Heart right ventricle (tissue), 16 donors: ENCODE results near the gene CACNA1G. TPM values are rescaled to one million over a fixed set of nuclear protein-coding genes. Genes with fewer than 3 reads are reported as not detected.
A peak's percentile ranks its signal among the peaks of the same experiment; 100 is the strongest.

Experiments
- ATAC-seq, 8 donors: fragments of 200-7000 bp; cut with Tn5 transposase; one replicate each; pipeline ENCODE4 v1.9.1; 2020; ENCODE audit warnings: mild to moderate bottlenecking in 8 of 8, moderate library complexity in 8 of 8, moderate number of reproducible peaks in 1 of 8
- DNase-seq, 2 donors: peaks; one replicate each; pipeline ENCODE4 v3.0.0-alpha.2; 2020
- H3K27ac ChIP-seq, 10 donors: fragments of 200-600 bp; sonication (generic) in 2 of 10; one replicate each; pipeline versions ENCODE4 v1.5.0 to v1.8.0; 2020 to 2022; ENCODE audit warnings: mild to moderate bottlenecking in 3 of 10
- H3K27me3 ChIP-seq, 7 donors: fragments of 200-600 bp; one replicate each; pipeline ENCODE4 v1.8.0; 2021 to 2022; ENCODE audit warnings: mild to moderate bottlenecking in 2 of 7
- H3K36me3 ChIP-seq, 9 donors: fragments of 200-600 bp; sonication (generic) in 1 of 9; one replicate each; pipeline versions ENCODE4 v1.5.0 to v1.8.0; 2020 to 2022; ENCODE audit warnings: mild to moderate bottlenecking in 2 of 9
- H3K4me1 ChIP-seq, 9 donors: fragments of 200-600 bp; sonication (generic) in 1 of 9; one replicate each; pipeline versions ENCODE4 v1.5.0 to v1.8.0; 2020 to 2022; ENCODE audit warnings: mild to moderate bottlenecking in 4 of 9
- H3K4me3 ChIP-seq, 10 donors: fragments of 200-600 bp; sonication (generic) in 2 of 10; one replicate each; pipeline versions ENCODE4 v1.5.0 to v1.8.0; 2020 to 2022; ENCODE audit warnings: mild to moderate bottlenecking in 7 of 10, moderate library complexity in 2 of 10
- H3K9me3 ChIP-seq, 11 donors: fragments of 200-600 bp in 10 of 11; sonication (generic) in 2 of 11; one replicate each; pipeline versions ENCODE4 v1.5.0 to v1.8.0; 2013 to 2022; ENCODE audit warnings: mild to moderate bottlenecking in 2 of 11, control low read depth in 1 of 11, moderate library complexity in 1 of 11
- WGBS, 2 donors: extraction: QIAGEN DNeasy Blood & Tissue Kit; methylation state at CpG; one replicate each; pipeline ENCODE4 v1.1.7; 2013; ENCODE audit warnings: inconsistent platforms in 1 of 2; 5-methylcytosine and 5-hydroxymethylcytosine counted together
- intact Hi-C, 10 donors: fragments of 100-400 bp; cut with DNase I; formaldehyde crosslinking; loops; one replicate each; pipeline versions ENCODE4 v1.11.1 to v1.14.2; 2022
- polyA plus RNA-seq, 2 donors: library from polyadenylated mRNA; stranded (reverse); fragments of 200-250 nt; gene quantifications; one replicate each; pipeline ENCODE4 v1.2.3, GENCODE V29; 2013
- total RNA-seq, 10 donors: library from RNA; stranded (reverse); fragmentation: NEBNext Ultra II Directional in 3 of 10; extraction: Animal tissue kit (Norgen Biotek cat#: 25700) in 3 of 10; gene quantifications; one replicate each; pipeline versions ENCODE4 v1.2.1 to v1.2.4, GENCODE V29; 2021 to 2023
- TF ChIP-seq, protein P1 (sequence below), 9 donors: fragments of 200-600 bp; sonication (generic) in 2 of 9; IDR thresholded peaks; one replicate each; pipeline versions ENCODE4 v1.5.0 to v1.8.0; 2021 to 2022; ENCODE audit warnings: antibody characterized with exemption in 9 of 9, mild to moderate bottlenecking in 5 of 9, moderate library complexity in 1 of 9
- donor health status: Arrhythmogenic right ventricular cardiomyopathy.
- donor health status: ischemic (EF 13 %, LVEDD 7.1; RV severe dilation, severe dysfunction).
- donor health status: healthy with polysubstance abuse.
- donor health status: DM: no; HTN: yes; CAD: no.
- donor health status: DM: no; HTN: no; CAD: no.
- donor health status: ischemic (EF 25% LVEDD 6.9; RV normal size, moderate dysfunction).
- donor health status: ischemic (EF 25% LVEDD 5.7; RV mildly dilated, moderate dysfunction).
- donor health status: healthy.
- donor health status: DM: yes; HTN: yes; CAD: no.
- donor health status: Ischemic cardiomyopathy.
- donor health status: ischemic (EF 35%, LVEDD 5.7; RV mildly dilated, moderate dysfunction).
- donor health status: nonischemic (EF 11% LVEDD 7.7; RV severe dilation, severe dysfunction).
- donor health status: DM: yes; HTN: yes; CAD: no.
- donor health status: PGD.
- donor health status: ischemic (EF 29% LVEDD 5.4; RV normal size, mild dysfunction).
- donor health status: nonischemic (EF 23%, LVEDD 6.1; RV moderate dilation, normal function).

CACNA1G gene
- total and polyA plus RNA-seq, 12 donors, result 0.04 to 0.46 (median 0.24) TPM

DNA sequence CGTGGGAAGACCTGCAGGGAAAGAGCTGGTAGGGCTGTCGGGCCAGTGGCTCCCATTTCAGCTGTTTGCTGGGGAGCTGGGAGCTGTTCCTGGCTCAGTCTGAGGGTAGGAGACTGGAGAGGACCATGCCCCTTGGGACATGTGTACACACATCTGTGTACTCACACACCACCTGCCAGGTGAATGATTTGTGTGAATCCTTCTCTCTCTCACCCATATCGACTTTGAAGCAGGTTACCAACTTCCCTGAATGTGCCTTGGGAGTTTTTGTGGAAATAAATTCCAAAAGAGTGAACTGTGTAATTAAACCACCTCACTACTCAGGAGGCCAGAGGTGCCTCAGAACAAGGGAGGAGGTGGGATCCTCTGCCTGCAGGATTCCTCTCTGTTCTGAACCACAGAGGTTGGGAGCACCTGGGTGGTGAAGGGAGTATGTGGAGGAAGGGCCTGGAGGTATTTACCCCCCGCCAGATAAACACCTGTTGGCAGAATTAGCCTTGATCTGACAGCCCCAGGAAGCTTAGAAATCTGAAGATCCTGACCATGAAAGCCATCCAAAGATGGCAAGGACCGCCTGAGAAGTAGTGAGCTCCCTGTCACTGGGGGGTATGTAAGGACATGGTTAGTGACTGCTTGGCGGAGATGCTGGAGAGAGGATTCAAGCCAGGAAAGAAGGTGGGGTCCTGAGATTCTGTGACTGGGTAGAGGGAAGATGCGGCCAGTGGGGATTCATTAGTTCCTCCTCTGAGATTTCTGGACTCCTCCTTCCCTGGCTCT, 77.5 kb downstream of the CACNA1G start:
- no peak for DNase-seq
- TF ChIP-seq, protein P1, sequence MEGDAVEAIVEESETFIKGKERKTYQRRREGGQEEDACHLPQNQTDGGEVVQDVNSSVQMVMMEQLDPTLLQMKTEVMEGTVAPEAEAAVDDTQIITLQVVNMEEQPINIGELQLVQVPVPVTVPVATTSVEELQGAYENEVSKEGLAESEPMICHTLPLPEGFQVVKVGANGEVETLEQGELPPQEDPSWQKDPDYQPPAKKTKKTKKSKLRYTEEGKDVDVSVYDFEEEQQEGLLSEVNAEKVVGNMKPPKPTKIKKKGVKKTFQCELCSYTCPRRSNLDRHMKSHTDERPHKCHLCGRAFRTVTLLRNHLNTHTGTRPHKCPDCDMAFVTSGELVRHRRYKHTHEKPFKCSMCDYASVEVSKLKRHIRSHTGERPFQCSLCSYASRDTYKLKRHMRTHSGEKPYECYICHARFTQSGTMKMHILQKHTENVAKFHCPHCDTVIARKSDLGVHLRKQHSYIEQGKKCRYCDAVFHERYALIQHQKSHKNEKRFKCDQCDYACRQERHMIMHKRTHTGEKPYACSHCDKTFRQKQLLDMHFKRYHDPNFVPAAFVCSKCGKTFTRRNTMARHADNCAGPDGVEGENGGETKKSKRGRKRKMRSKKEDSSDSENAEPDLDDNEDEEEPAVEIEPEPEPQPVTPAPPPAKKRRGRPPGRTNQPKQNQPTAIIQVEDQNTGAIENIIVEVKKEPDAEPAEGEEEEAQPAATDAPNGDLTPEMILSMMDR (IDR thresholded peaks at IDR 0.05), result no peak
- WGBS, 2 donors, result 91 to 92% methylated on average over 7 of the region's 7 CpGs
- Histone ChIP-seq H3K27me3 (peaks cover 12 to 42% (median 35%) of the 10 kb centered on the region in 7 donors), H3K4me1 (peaks cover 8 to 63% (median 28%) of the 10 kb centered on the region in 9 donors), H3K27ac (peak overlapping the region in 1 of 10 donors; percentile 75), H3K4me3 (no peak overlapping the region), H3K36me3 (no peaks in the 10 kb centered on the region), H3K9me3 (no peaks in the 10 kb centered on the region)
- intact Hi-C loops, result loop anchor here in 3 of 10 donors (2.0 to 5.0 kb wide), 5 partner anchors 34 to 156 kb away; no protein-coding TSS in a partner anchor
- no peak for ATAC-seq

DNA sequence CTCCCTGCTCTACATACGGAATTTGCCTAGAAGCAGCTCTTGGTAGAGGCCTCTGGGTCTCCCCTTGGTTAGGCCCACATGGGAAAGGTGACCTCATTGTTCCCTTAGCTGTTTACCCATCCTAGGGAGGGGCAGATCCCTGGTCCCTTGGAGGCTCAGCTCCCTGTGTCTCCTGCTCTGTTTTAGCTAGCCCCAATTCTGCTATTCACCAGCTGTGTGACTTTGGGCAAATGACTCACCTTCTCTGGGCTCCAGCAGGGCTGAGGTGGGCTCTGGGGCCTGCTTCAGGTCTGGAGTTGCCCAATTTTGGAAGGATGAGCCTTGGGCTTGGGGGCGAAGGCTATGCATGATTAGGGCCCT, 78.1 kb downstream of the CACNA1G start:
- Histone ChIP-seq H3K36me3 (no peaks in the 10 kb centered on the region), H3K9me3 (no peaks in the 10 kb centered on the region), H3K4me3 (no peak overlapping the region), H3K27me3 (peaks cover 12 to 38% (median 33%) of the 10 kb centered on the region in 7 donors), H3K4me1 (peaks cover 8 to 63% (median 28%) of the 10 kb centered on the region in 9 donors), H3K27ac (peak overlapping the region in 2 of 10 donors; percentile 23 to 75)
- DNase-seq (no peak), ATAC-seq (no peak)
- intact Hi-C loops, result loop anchor here in 3 of 10 donors (2.0 to 5.0 kb wide), 5 partner anchors 34 to 156 kb away; no protein-coding TSS in a partner anchor
- WGBS, 2 donors, result 78 to 84% methylated on average over 2 of the region's 2 CpGs
- TF ChIP-seq, protein P1 (IDR thresholded peaks at IDR 0.05), result no peak

DNA sequence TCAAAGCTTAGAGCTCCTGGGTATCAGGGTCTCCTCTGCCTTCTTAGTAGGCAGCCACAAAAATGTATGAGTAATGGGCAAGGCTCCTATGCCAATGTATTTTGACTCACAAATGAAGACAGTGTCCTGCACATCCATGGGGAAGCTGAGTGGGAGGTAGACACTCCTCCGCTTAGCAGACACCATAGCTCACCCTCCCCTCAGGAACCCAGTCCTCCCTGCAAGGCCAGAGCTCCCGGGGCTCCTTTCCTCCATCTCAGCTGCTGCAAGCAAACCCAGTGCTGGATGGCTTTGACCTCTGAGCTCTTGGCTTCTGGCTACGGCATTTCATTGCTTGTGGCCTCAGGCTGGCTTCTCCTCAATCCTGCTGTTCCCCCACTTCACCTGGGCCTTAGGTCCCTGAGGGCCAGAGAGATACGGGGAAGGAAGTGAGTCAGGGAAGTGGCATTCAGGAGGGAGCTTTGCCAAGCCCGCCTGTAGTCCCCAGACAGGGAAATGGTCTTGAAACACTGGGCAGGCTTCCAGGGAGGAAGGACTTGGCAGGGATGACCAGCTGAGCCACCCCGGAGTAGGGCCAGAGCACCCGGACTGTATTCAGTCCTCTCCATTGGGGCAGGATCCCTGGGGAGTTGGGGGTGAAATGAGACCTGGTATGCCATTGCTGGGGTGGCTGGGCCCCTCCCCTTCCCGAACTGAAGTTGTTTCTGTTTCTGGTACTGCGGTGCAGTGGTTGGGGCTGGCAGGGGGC, 78.6 kb downstream of the CACNA1G start:
- ATAC-seq (peak; percentile 66 to 90 (median 86)), DNase-seq (peak; percentile 82 to 90)
- intact Hi-C loops, result loop anchor here in 3 of 10 donors (2.0 to 5.0 kb wide), 5 partner anchors 33 to 157 kb away; no protein-coding TSS in a partner anchor
- no peaks in the 10 kb centered on the region for H3K36me3 ChIP-seq
- H3K4me3 ChIP-seq, result no peak overlapping the region
- H3K9me3 ChIP-seq, result no peaks in the 10 kb centered on the region
- H3K4me1 ChIP-seq, result peaks cover 8 to 60% (median 28%) of the 10 kb centered on the region in 9 donors
- TF ChIP-seq, protein P1 (IDR thresholded peaks at IDR 0.05), result no peak
- peaks cover 12 to 32% (median 28%) of the 10 kb centered on the region in 7 donors for H3K27me3 ChIP-seq
- WGBS, 2 donors, result 8 to 10% methylated on average over 9 of the region's 9 CpGs
- peak overlapping the region in 3 of 10 donors; percentile 13 to 75 (median 23) for H3K27ac ChIP-seq

DNA sequence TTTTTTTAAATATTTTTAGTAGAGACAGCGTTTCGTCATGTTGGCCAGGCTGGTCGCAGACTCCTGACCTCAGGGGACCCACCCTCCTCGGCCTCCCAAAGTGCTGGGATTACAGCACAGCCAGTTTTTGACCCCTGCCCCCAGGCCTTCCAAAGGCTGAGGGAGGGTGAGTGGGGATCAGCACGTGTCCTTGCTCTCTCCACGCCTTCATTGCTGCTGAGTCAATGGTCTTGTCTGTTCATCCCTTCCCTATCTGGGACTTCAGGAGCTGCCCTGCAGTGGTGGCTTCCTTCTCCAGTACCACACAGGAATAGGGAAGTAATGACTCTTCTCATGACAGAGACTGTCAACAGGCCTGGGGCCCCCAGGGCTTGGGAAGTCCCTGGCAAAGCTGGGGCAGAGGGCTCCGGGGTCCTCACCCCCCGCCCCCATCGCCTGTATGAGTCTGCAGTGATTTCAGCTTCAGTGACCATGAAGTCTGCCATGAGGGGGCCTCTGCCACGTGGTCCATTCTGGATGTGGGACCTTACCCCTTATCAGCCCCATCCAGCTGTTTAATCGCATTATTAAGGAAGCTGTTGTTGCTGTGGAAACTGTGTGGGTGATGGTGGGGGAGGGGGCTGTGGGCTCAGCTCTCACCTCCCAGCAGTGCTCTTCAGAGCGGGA, 80.3 kb downstream of the CACNA1G start:
- H3K9me3 ChIP-seq, result no peaks in the 10 kb centered on the region
- H3K27me3 ChIP-seq, result peaks cover 0 to 15% (median 11%) of the 10 kb centered on the region in 7 donors
- WGBS, 2 donors, result 67 to 69% methylated on average over 12 of the region's 12 CpGs
- DNase-seq, result no peak
- peak overlapping the region in 2 of 10 donors; percentile 28 to 75 for H3K27ac ChIP-seq
- TF ChIP-seq, protein P1 (IDR thresholded peaks at IDR 0.05), result no peak
- no peaks in the 10 kb centered on the region for H3K36me3 ChIP-seq
- H3K4me3 ChIP-seq, result no peak overlapping the region
- H3K4me1 ChIP-seq, result peaks cover 0 to 45% (median 19%) of the 10 kb centered on the region in 9 donors
- intact Hi-C loops, result no loop called here
- peak in 7 of 8 donors; percentile 15 to 56 (median 41) for ATAC-seq
